CD8-positive, alpha-beta memory T cell (primary cell): Measurements from ENCODE around the gene GRK6. TPM values are rescaled to one million over a fixed set of nuclear protein-coding genes. Genes with fewer than 3 reads are reported as not detected.

ENCODE experiments used
- CTCF ChIA-PET: fragments of 350-600 bp; sonication (Branson Sonifier 250); formaldehyde crosslinking; loops from one replicate; lab custom pipeline; 2021; ENCODE audit warnings: antibody characterized with exemption; lab: Charles Lee
- POLR2A ChIA-PET: fragments of 350-600 bp; sonication (Branson Sonifier 250); formaldehyde crosslinking; loops from one replicate; lab custom pipeline; 2021; ENCODE audit warnings: antibody characterized with exemption; lab: Charles Lee
- DNase-seq, 5 donors: peaks; one replicate each; pipeline versions ENCODE4 v3.0.0 to v3.0.0-alpha.2; 2020 to 2022; ENCODE audit warnings: mixed read lengths in 1 of 5
- H3K27ac ChIP-seq: one replicate; pipeline ENCODE4 v1.7.0; 2013; ENCODE audit warnings: low read depth, mild to moderate bottlenecking, low read length, moderate library complexity
- H3K27me3 ChIP-seq: 2 replicates; pipeline ENCODE4 v1.7.0; 2013; ENCODE audit warnings: low read length, mild to moderate bottlenecking; ENCODE audit not compliant: insufficient read depth, poor library complexity, severe bottlenecking
- H3K36me3 ChIP-seq: 2 replicates; pipeline ENCODE4 v1.7.0; 2013; ENCODE audit warnings: mild to moderate bottlenecking, low read length, moderate library complexity; ENCODE audit not compliant: insufficient read depth
- H3K4me1 ChIP-seq: 2 replicates; pipeline ENCODE4 v1.7.0; 2013; ENCODE audit warnings: mild to moderate bottlenecking, low read length, moderate library complexity; ENCODE audit not compliant: insufficient read depth
- H3K4me3 ChIP-seq: 2 replicates; pipeline ENCODE4 v1.7.0; 2013; ENCODE audit warnings: mild to moderate bottlenecking, low read length
- H3K9me3 ChIP-seq: 2 replicates; pipeline ENCODE4 v1.7.0; 2013; ENCODE audit warnings: mild to moderate bottlenecking, low read length
- H3K27ac Mint-ChIP-seq, 8 donors: one replicate each; pipeline ENCODE4 v1.8.0; 2020 to 2021; ENCODE audit warnings: mixed read lengths in 8 of 8, mild to moderate bottlenecking in 6 of 8, inconsistent platforms in 3 of 8, moderate library complexity in 3 of 8
- H3K27me3 Mint-ChIP-seq, 2 donors: one replicate each; pipeline ENCODE4 v1.8.0; 2020 to 2021; ENCODE audit warnings: mixed read lengths in 2 of 2, mild to moderate bottlenecking in 1 of 2, moderate library complexity in 1 of 2
- H3K36me3 Mint-ChIP-seq, 3 donors: one replicate each; pipeline ENCODE4 v1.8.0; 2020 to 2021; ENCODE audit warnings: mixed read lengths in 3 of 3, inconsistent platforms in 1 of 3, mild to moderate bottlenecking in 1 of 3
- H3K4me1 Mint-ChIP-seq, 3 donors: one replicate each; pipeline ENCODE4 v1.8.0; 2020 to 2021; ENCODE audit warnings: mixed read lengths in 3 of 3, inconsistent platforms in 1 of 3, mild to moderate bottlenecking in 1 of 3
- H3K4me3 Mint-ChIP-seq, 7 donors: one replicate each; pipeline ENCODE4 v1.8.0; 2020 to 2021; ENCODE audit warnings: mixed read lengths in 7 of 7, mild to moderate bottlenecking in 6 of 7, moderate library complexity in 4 of 7, inconsistent platforms in 2 of 7
- H3K9me3 Mint-ChIP-seq, 5 donors: one replicate each; pipeline ENCODE4 v1.8.0; 2020 to 2022; ENCODE audit warnings: mixed read lengths in 5 of 5, mild to moderate bottlenecking in 3 of 5, moderate library complexity in 2 of 5, inconsistent platforms in 1 of 5
- polyA plus RNA-seq: library from polyadenylated mRNA; unstranded; fragments of 300-500 nt; fragmentation: Illumina TruSeq; gene quantifications from one replicate; pipeline ENCODE4 v1.2.3, GENCODE V29; 2021
- total RNA-seq, 2 experiments: library from RNA; stranded (reverse); gene quantifications; one replicate each; pipeline ENCODE4 v1.2.3, GENCODE V29; 2021

Gene GRK6
- total and polyA plus RNA-seq, 3 experiments from 2014 or later: 180 to 201 (median 185) TPM

DNA sequence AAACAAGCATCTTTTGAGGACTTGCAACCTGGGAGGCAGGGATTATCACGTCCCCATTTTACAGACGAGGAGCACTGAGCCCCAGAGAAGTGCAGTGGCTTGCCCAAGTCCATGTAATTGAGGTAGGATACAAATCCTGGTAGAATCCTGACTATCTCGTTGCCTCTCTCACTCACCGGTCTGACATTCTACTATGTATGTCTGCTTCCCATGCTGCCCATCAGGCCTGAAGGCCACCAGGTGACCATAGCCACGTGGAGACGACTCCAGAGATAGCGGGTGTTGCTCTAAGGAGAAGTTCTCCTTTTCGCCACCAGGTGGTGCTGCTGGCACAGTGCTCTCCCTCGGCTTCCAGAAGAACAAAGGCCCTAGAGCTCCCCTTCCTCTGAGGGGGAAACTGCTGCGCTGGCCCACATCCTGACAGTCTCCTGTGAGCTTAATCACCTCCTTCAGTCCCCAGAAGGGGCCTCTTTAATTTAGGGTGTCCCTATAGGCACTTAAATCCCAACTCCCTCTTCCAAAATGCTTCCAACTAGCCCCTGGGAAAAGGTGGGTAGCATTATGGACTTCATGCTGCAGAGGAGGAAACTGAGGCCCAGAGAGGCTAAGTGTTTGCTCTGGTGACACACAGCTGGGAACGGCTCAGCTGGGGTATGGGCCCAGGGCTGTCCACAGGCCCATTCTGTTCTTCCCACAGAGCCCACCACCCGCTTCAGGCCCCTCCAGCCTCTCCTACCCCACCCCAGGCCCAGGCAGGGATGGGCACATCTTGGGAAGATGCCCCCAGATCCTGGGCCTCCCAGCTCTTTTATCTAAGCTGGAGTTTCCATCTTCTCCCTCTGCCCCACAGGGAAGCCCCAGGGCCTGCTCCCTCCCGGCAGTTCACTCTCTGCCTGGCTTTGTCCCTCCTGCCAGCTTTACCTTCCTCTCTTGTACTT, 35.8 kb upstream of the GRK6 start:
- Mint-ChIP-seq H3K4me1 (peaks cover 35 to 39% (median 36%) of the 10 kb centered on the region in 3 donors), H3K36me3 (no peaks in the 10 kb centered on the region), H3K27ac (peak overlapping the region; percentile 75 to 99 (median 93)), H3K9me3 (no peaks in the 10 kb centered on the region), H3K4me3 (peak overlapping the region; percentile 41 to 90 (median 65)), H3K27me3 (no peaks in the 10 kb centered on the region)
- Histone ChIP-seq H3K27me3 (no peaks in the 10 kb centered on the region), H3K27ac (peak overlapping the region; percentile 49), H3K9me3 (no peaks in the 10 kb centered on the region), H3K36me3 (no peaks in the 10 kb centered on the region), H3K4me3 (no peak overlapping the region), H3K4me1 (peaks cover 39% of the 10 kb centered on the region)
- DNase-seq: peak; percentile 76 to 90 (median 83)
- CTCF ChIA-PET: interaction anchor here (0.6 to 16.1 kb wide), 40 partner anchors 10 to 254 kb away, joined by 3 to 291 read pairs (median 5); partner anchors contain the start of genes GRK6, LMAN2, PDLIM7 and PFN3
- POLR2A ChIA-PET: interaction anchor here (0.6 to 3.3 kb wide), 12 partner anchors 11 to 111 kb away, joined by 3 to 48 read pairs (median 5); partner anchors contain the start of genes GRK6, LMAN2, PDLIM7 and PRELID1

DNA sequence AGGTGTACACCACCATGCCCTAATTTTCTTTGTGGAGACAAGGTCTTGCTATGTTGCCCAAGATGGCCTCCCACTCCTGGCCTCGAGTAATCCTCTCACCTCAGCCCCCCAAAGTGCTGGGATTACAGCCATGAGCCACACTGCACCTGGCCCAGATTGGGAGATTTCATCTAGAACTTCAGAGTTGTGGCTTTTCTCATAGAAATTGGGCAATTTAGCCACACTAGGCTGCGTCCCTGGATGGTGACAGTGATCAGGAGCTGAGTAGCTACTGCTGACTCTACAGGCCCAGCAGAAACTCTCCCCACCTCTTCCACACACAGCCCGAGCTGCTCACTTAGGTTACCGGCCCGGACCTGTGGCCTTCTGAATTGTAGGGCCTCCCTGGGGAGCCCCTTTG, 33.7 kb upstream of the GRK6 start:
- Histone ChIP-seq H3K36me3 (no peaks in the 10 kb centered on the region), H3K27me3 (no peaks in the 10 kb centered on the region), H3K9me3 (no peaks in the 10 kb centered on the region), H3K27ac (no peak overlapping the region), H3K4me3 (no peak overlapping the region), H3K4me1 (peaks cover 34% of the 10 kb centered on the region)
- H3K27ac Mint-ChIP-seq: no peak overlapping the region
- POLR2A ChIA-PET: no interaction called here
- peaks cover 35 to 36% (median 36%) of the 10 kb centered on the region in 3 donors for H3K4me1 Mint-ChIP-seq
- no peaks in the 10 kb centered on the region for H3K36me3 Mint-ChIP-seq
- DNase-seq: no peak
- CTCF ChIA-PET: interaction anchor here (0.6 to 16.1 kb wide), 9 partner anchors 8 to 107 kb away, joined by 3 to 291 read pairs (median 48); partner anchors contain the start of genes PDLIM7, PFN3, PRR7 and SLC34A1
- H3K9me3 Mint-ChIP-seq: no peaks in the 10 kb centered on the region
- no peak overlapping the region for H3K4me3 Mint-ChIP-seq
- peaks cover 0 to 2% of the 10 kb centered on the region in 2 donors for H3K27me3 Mint-ChIP-seq

DNA sequence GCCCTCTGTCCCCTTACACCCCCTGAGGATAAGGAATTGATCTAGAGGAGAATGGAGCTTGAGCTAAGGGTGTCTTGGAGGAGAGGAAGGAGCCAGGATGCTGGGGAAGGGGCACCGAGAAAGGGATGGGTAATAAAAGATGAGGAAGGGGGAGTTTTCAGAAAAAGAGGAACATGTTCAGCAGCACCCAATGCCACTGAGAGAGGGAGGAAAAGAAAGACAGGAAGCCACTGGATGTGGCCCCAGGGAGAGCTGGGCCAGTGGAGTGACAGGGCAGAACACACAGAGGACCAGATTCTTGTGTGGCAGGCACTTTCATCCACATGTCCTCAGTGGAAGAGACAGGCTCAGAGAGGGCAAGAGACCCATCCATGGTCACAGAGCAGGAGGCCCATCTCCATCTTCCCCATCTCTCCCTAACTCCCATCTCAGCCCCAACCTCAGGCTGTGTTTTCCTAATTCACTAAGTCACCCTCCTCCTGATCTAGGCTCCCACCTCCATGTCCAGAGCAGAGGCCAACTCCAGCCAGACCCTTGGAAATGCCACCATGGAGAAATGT, 33.2 kb upstream of the GRK6 start:
- Histone ChIP-seq H3K36me3 (no peaks in the 10 kb centered on the region), H3K4me3 (no peak overlapping the region), H3K27ac (no peak overlapping the region), H3K27me3 (no peaks in the 10 kb centered on the region), H3K4me1 (peaks cover 29% of the 10 kb centered on the region), H3K9me3 (no peaks in the 10 kb centered on the region)
- ChIA-PET CTCF (interaction anchor here (0.6 to 16.1 kb wide), 8 partner anchors 9 to 107 kb away, joined by 3 to 291 read pairs (median 53); partner anchors contain the start of genes PDLIM7, PFN3, PRR7 and SLC34A1), POLR2A (no interaction called here)
- H3K4me3 Mint-ChIP-seq: no peak overlapping the region
- H3K4me1 Mint-ChIP-seq: peaks cover 32 to 33% (median 32%) of the 10 kb centered on the region in 3 donors
- DNase-seq: no peak
- peaks cover 0 to 2% of the 10 kb centered on the region in 2 donors for H3K27me3 Mint-ChIP-seq
- H3K36me3 Mint-ChIP-seq: no peaks in the 10 kb centered on the region
- H3K9me3 Mint-ChIP-seq: no peaks in the 10 kb centered on the region
- H3K27ac Mint-ChIP-seq: peak overlapping the region in 1 of 8 donors; percentile 44

DNA sequence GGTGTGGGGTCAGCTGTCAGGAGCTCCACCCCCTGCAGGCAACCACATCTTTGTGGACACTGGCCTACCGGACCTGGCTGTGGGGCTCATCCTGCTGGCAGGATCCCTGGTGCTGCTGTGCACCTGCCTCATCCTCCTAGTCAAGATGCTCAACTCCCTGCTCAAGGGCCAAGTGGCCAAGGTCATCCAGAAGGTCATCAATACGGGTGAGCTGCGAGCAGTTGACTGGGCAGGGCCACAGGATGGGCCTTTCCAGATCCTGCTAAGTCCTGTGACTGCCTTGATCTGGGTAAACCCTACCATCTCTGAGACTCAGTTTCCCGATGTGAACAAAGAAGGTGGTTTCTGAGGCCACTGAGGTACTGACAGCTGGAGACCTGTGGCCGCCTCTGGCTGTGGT, 32.5 kb upstream of the GRK6 start:
- H3K27ac ChIP-seq: no peak overlapping the region
- H3K36me3 ChIP-seq: no peaks in the 10 kb centered on the region
- ChIA-PET POLR2A (no interaction called here), CTCF (interaction anchor here (1.6 to 16.1 kb wide), 4 partner anchors 10 to 107 kb away, joined by 6 to 291 read pairs (median 208); partner anchors contain the start of genes PFN3 and PRR7)
- H3K4me3 ChIP-seq: no peak overlapping the region
- H3K4me1 ChIP-seq: peaks cover 22% of the 10 kb centered on the region
- Mint-ChIP-seq H3K4me1 (peaks cover 25 to 26% (median 25%) of the 10 kb centered on the region in 3 donors), H3K27ac (no peak overlapping the region), H3K36me3 (no peaks in the 10 kb centered on the region), H3K4me3 (no peak overlapping the region), H3K9me3 (no peaks in the 10 kb centered on the region), H3K27me3 (peaks cover 0 to 2% of the 10 kb centered on the region in 2 donors)
- no peaks in the 10 kb centered on the region for H3K9me3 ChIP-seq
- no peak for DNase-seq
- H3K27me3 ChIP-seq: no peaks in the 10 kb centered on the region

DNA sequence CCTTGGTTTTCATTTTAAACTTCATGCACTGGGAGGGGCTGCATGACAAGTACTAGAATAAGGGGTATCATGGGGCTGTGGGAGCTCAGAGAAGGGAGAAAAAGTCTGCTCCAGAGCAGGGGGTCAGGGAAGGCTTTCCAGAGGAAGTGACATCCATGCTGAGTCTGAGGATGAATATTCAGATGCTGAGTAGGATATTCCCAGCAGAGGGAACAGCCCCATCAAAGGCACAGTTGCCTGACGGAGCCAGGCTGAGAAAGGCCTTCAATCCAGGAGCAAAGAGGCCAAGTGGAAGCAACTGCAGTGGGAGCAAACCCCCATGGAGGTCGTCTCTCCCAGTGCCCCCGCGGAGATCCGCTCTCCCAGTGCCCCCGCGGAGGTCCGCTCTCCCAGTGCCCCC, 30.4 kb upstream of the GRK6 start:
- ChIA-PET POLR2A (no interaction called here), CTCF (interaction anchor here (16.1 kb wide), 1 partner anchor 8 kb away, joined by 291 read pairs; the partner anchor contains the start of gene PFN3)
- peaks cover 4 to 5% (median 4%) of the 10 kb centered on the region in 3 donors for H3K4me1 Mint-ChIP-seq
- no peak overlapping the region for H3K4me3 Mint-ChIP-seq
- H3K27me3 ChIP-seq: no peaks in the 10 kb centered on the region
- H3K9me3 ChIP-seq: no peaks in the 10 kb centered on the region
- peaks cover 1% of the 10 kb centered on the region for H3K4me1 ChIP-seq
- H3K9me3 Mint-ChIP-seq: no peaks in the 10 kb centered on the region
- H3K36me3 ChIP-seq: no peaks in the 10 kb centered on the region
- peaks cover 0 to 3% of the 10 kb centered on the region in 2 donors for H3K27me3 Mint-ChIP-seq
- H3K27ac ChIP-seq: no peak overlapping the region
- H3K4me3 ChIP-seq: no peak overlapping the region
- H3K36me3 Mint-ChIP-seq: no peaks in the 10 kb centered on the region
- H3K27ac Mint-ChIP-seq: no peak overlapping the region
- DNase-seq: no peak

DNA sequence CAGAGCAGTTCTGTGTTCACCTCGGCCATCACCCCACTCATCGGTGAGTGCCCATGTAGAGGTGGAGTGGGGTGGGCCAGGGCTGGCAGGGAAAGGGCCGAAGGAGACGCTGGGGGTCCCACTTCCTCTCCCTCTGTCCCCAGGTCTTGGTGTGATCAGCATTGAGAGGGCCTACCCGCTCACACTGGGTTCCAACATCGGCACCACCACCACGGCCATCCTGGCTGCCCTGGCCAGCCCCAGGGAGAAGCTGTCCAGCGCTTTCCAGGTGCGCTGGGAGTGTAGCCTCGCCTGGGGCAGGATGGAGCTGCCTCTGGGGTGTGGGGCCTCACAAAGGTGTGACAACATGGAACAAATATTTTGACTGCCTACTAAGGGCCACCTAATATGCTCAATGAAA, 29.7 kb upstream of the GRK6 start:
- H3K9me3 Mint-ChIP-seq: no peaks in the 10 kb centered on the region
- no peak overlapping the region for H3K4me3 ChIP-seq
- CTCF ChIA-PET: interaction anchor here (1.3 to 16.1 kb wide), 2 partner anchors 7 to 59 kb away, joined by 3 to 291 read pairs; partner anchors contain the start of gene PFN3
- H3K4me1 Mint-ChIP-seq: peaks cover 0 to under 1% (median 0%) of the 10 kb centered on the region in 3 donors
- no peaks in the 10 kb centered on the region for H3K9me3 ChIP-seq
- H3K4me1 ChIP-seq: no peaks in the 10 kb centered on the region
- DNase-seq: no peak
- no peaks in the 10 kb centered on the region for H3K36me3 ChIP-seq
- peaks cover 0 to 7% of the 10 kb centered on the region in 2 donors for H3K27me3 Mint-ChIP-seq
- no peaks in the 10 kb centered on the region for H3K36me3 Mint-ChIP-seq
- no peaks in the 10 kb centered on the region for H3K27me3 ChIP-seq
- no peak overlapping the region for H3K4me3 Mint-ChIP-seq
- H3K27ac ChIP-seq: no peak overlapping the region
- POLR2A ChIA-PET: no interaction called here
- H3K27ac Mint-ChIP-seq: no peak overlapping the region

DNA sequence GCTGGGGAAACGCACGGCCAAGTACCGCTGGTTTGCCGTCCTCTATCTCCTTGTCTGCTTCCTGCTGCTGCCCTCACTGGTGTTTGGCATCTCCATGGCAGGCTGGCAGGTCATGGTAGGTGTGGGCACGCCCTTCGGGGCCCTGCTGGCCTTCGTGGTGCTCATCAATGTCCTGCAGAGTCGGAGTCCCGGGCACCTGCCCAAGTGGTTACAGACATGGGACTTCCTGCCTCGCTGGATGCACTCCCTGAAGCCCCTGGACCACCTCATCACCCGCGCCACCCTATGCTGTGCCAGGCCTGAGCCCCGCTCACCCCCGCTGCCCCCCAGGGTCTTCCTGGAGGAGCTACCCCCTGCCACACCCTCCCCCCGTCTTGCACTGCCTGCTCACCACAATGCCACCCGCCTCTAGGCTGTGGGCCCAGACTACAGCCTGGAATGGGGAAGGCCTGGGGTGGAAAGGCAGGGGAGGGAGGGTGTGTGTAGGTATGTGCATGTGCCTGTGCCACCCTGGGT, 28.5 kb upstream of the GRK6 start:
- Histone ChIP-seq H3K4me3 (no peak overlapping the region), H3K27ac (no peak overlapping the region), H3K36me3 (no peaks in the 10 kb centered on the region), H3K9me3 (no peaks in the 10 kb centered on the region), H3K4me1 (peaks cover 7% of the 10 kb centered on the region), H3K27me3 (no peaks in the 10 kb centered on the region)
- Mint-ChIP-seq H3K27me3 (peaks cover 0 to 11% of the 10 kb centered on the region in 2 donors), H3K4me1 (peaks cover 7 to 12% (median 10%) of the 10 kb centered on the region in 3 donors), H3K27ac (no peak overlapping the region), H3K4me3 (no peak overlapping the region), H3K36me3 (no peaks in the 10 kb centered on the region), H3K9me3 (no peaks in the 10 kb centered on the region)
- ChIA-PET CTCF (interaction anchor here (1.2 to 1.3 kb wide), 2 partner anchors 8 to 58 kb away, joined by 3 read pairs; no protein-coding TSS in a partner anchor), POLR2A (no interaction called here)
- DNase-seq: no peak
